ENCODE measurements around the gene BAAT.

Gene BAAT

GRCh38 chr9:101371813-101372212 lies 13.0 kb downstream of the BAAT start:
- Histone ChIP-seq H3K9me2 (replicated peaks; ENCODE audit: control insufficient read depth, low read length) (no peaks in the 10 kb centered on the region), H3K4me2 (ENCODE audit: low read length) (no peak overlapping the region), H3K79me2 (ENCODE audit: control insufficient read depth, low read length) (no peaks in the 10 kb centered on the region), H3K9me3 (ENCODE audit: control insufficient read depth, insufficient read depth, low read length) (no peaks in the 10 kb centered on the region), H3K4me1 (ENCODE audit: control insufficient read depth, low read length) (no peaks in the 10 kb centered on the region), H3F3A (ENCODE audit: control insufficient read depth, insufficient read depth) (no peaks in the 10 kb centered on the region), H3K36me3 (ENCODE audit: control insufficient read depth, low read length) (no peaks in the 10 kb centered on the region), H4K20me1 (ENCODE audit: control insufficient read depth, insufficient read depth, low read depth, low read length) (no peaks in the 10 kb centered on the region), H3K4me3 (ENCODE audit: low read length) (no peak overlapping the region), H3K27me3 (ENCODE audit: control insufficient read depth, low read length) (no peaks in the 10 kb centered on the region), H3K27ac (ENCODE audit: low read depth, low read length) (no peak overlapping the region)
- no peak for TF ChIP-seq EZH2phosphoT487 (IDR thresholded peaks at IDR 0.05; ENCODE audit: borderline replicate concordance, low read length)
- TF ChIP-seq CTCF (IDR thresholded peaks at IDR 0.05; ENCODE audit: low read depth, low read length, poor library complexity, severe bottlenecking) = no peak

GRCh38 chr9:101369884-101370531 lies 14.8 kb downstream of the BAAT start:
- no peak overlapping the region for H3K4me3 ChIP-seq (ENCODE audit: low read length)
- no peak overlapping the region for H3K27ac ChIP-seq (ENCODE audit: low read depth, low read length)
- H3K9me2 ChIP-seq (replicated peaks; ENCODE audit: control insufficient read depth, low read length) = no peaks in the 10 kb centered on the region
- H3K9me3 ChIP-seq (ENCODE audit: control insufficient read depth, insufficient read depth, low read length) = no peaks in the 10 kb centered on the region
- H4K20me1 ChIP-seq (ENCODE audit: control insufficient read depth, insufficient read depth, low read depth, low read length) = no peaks in the 10 kb centered on the region
- no peaks in the 10 kb centered on the region for H3K4me1 ChIP-seq (ENCODE audit: control insufficient read depth, low read length)
- no peaks in the 10 kb centered on the region for H3K79me2 ChIP-seq (ENCODE audit: control insufficient read depth, low read length)
- no peaks in the 10 kb centered on the region for H3K36me3 ChIP-seq (ENCODE audit: control insufficient read depth, low read length)
- no peak for TF ChIP-seq EZH2phosphoT487 (IDR thresholded peaks at IDR 0.05; ENCODE audit: borderline replicate concordance, low read length)
- no peak for TF ChIP-seq CTCF (IDR thresholded peaks at IDR 0.05; ENCODE audit: low read depth, low read length, poor library complexity, severe bottlenecking)
- H3K4me2 ChIP-seq (ENCODE audit: low read length) = no peak overlapping the region
- H3K27me3 ChIP-seq (ENCODE audit: control insufficient read depth, low read length) = no peaks in the 10 kb centered on the region
- no peaks in the 10 kb centered on the region for H3F3A ChIP-seq (ENCODE audit: control insufficient read depth, insufficient read depth)

GRCh38 chr9:101369286-101369685 lies 15.5 kb downstream of the BAAT start:
- Histone ChIP-seq H3K9me2 (replicated peaks; ENCODE audit: control insufficient read depth, low read length) (no peaks in the 10 kb centered on the region), H3K4me1 (ENCODE audit: control insufficient read depth, low read length) (no peaks in the 10 kb centered on the region), H3K4me3 (ENCODE audit: low read length) (no peak overlapping the region), H3F3A (ENCODE audit: control insufficient read depth, insufficient read depth) (no peaks in the 10 kb centered on the region), H3K27ac (ENCODE audit: low read depth, low read length) (no peak overlapping the region), H3K27me3 (ENCODE audit: control insufficient read depth, low read length) (no peaks in the 10 kb centered on the region), H4K20me1 (ENCODE audit: control insufficient read depth, insufficient read depth, low read depth, low read length) (no peaks in the 10 kb centered on the region), H3K4me2 (ENCODE audit: low read length) (no peak overlapping the region), H3K79me2 (ENCODE audit: control insufficient read depth, low read length) (no peaks in the 10 kb centered on the region), H3K36me3 (ENCODE audit: control insufficient read depth, low read length) (no peaks in the 10 kb centered on the region), H3K9me3 (ENCODE audit: control insufficient read depth, insufficient read depth, low read length) (no peaks in the 10 kb centered on the region)
- TF ChIP-seq EZH2phosphoT487 (IDR thresholded peaks at IDR 0.05; ENCODE audit: borderline replicate concordance, low read length) = no peak
- no peak for TF ChIP-seq CTCF (IDR thresholded peaks at IDR 0.05; ENCODE audit: low read depth, low read length, poor library complexity, severe bottlenecking)

Data from DOHH2 (cell line).